ENCODE data around the gene MMS22L.

Gene MMS22L

DNA sequence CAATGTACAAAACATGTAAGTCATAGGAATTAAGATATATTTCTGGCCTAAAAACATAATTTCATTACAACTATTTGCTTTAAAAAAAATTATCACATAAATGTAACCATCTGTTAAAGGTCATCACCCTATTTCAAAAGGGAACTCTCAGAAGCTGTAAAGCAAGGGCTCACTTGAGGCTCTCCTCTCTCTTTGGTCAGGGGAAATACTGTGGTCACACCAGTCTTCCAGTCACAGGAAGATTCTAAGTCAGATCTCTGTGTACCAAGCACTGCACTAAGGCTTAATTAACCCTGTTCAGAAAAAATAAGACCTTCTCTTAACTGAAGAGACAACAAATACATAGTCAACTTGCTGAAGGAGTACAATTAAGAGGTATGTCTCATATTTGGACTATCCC lies 75.6 kb downstream of the MMS22L start:
- no peaks in the 10 kb centered on the region for H3F3A ChIP-seq (ENCODE audit: low read depth)
- H3K4me1 ChIP-seq (ENCODE audit: insufficient read depth, low read length, poor library complexity, severe bottlenecking): peaks cover 6% of the 10 kb centered on the region
- H3K36me3 ChIP-seq (ENCODE audit: insufficient read depth, low read length): peaks cover under 1% of the 10 kb centered on the region; the same call in 1 of the 2 replicates
- H2AFZ ChIP-seq (ENCODE audit: low read length): no peak overlapping the region
- no peaks in the 10 kb centered on the region for H3K9me3 ChIP-seq (ENCODE audit: insufficient read depth, low read depth, low read length)
- H4K20me1 ChIP-seq (ENCODE audit: insufficient read depth, low read length, poor library complexity, severe bottlenecking): no peaks in the 10 kb centered on the region
- no peaks in the 10 kb centered on the region for H3K9me2 ChIP-seq (replicated peaks; ENCODE audit: low read depth, low read length)
- H3K27me3 ChIP-seq (ENCODE audit: insufficient read depth, low read length, poor library complexity, severe bottlenecking): no peaks in the 10 kb centered on the region
- H3K4me3 ChIP-seq (ENCODE audit: low read length, poor library complexity, severe bottlenecking): no peak overlapping the region
- H3K9ac ChIP-seq (ENCODE audit: low read depth, low read length, poor library complexity, severe bottlenecking): no peak overlapping the region
- no peaks in the 10 kb centered on the region; the same call in none of the 2 replicates for H3K79me2 ChIP-seq (ENCODE audit: insufficient read depth, low read length)
- H3K4me2 ChIP-seq (ENCODE audit: low read depth, low read length, poor library complexity, severe bottlenecking): peak overlapping the region; percentile 8
- TF ChIP-seq EZH2phosphoT487 (IDR thresholded peaks at IDR 0.05; ENCODE audit: borderline replicate concordance): no peak
- TF ChIP-seq, protein P1, sequence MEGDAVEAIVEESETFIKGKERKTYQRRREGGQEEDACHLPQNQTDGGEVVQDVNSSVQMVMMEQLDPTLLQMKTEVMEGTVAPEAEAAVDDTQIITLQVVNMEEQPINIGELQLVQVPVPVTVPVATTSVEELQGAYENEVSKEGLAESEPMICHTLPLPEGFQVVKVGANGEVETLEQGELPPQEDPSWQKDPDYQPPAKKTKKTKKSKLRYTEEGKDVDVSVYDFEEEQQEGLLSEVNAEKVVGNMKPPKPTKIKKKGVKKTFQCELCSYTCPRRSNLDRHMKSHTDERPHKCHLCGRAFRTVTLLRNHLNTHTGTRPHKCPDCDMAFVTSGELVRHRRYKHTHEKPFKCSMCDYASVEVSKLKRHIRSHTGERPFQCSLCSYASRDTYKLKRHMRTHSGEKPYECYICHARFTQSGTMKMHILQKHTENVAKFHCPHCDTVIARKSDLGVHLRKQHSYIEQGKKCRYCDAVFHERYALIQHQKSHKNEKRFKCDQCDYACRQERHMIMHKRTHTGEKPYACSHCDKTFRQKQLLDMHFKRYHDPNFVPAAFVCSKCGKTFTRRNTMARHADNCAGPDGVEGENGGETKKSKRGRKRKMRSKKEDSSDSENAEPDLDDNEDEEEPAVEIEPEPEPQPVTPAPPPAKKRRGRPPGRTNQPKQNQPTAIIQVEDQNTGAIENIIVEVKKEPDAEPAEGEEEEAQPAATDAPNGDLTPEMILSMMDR (conservative IDR thresholded peaks at IDR 0.05; ENCODE audit: low read length): no peak

- H3K27me3 ChIP-seq (ENCODE audit: insufficient read depth, low read length, poor library complexity, severe bottlenecking): no peaks in the 10 kb centered on the region
- TF ChIP-seq, protein P1 (conservative IDR thresholded peaks at IDR 0.05; ENCODE audit: low read length): no peak
- no peak for TF ChIP-seq EZH2phosphoT487 (IDR thresholded peaks at IDR 0.05; ENCODE audit: borderline replicate concordance)
- H3K9ac ChIP-seq (ENCODE audit: low read depth, low read length, poor library complexity, severe bottlenecking): no peak overlapping the region
- H4K20me1 ChIP-seq (ENCODE audit: insufficient read depth, low read length, poor library complexity, severe bottlenecking): no peaks in the 10 kb centered on the region
- no peaks in the 10 kb centered on the region for H3K36me3 ChIP-seq (ENCODE audit: insufficient read depth, low read length)
- H3K9me2 ChIP-seq (replicated peaks; ENCODE audit: low read depth, low read length): no peaks in the 10 kb centered on the region
- no peak overlapping the region for H3K4me3 ChIP-seq (ENCODE audit: low read length, poor library complexity, severe bottlenecking)
- H3K79me2 ChIP-seq (ENCODE audit: insufficient read depth, low read length): no peaks in the 10 kb centered on the region; the same call in none of the 2 replicates
- no peaks in the 10 kb centered on the region for H3K9me3 ChIP-seq (ENCODE audit: insufficient read depth, low read depth, low read length)
- no peaks in the 10 kb centered on the region for H3F3A ChIP-seq (ENCODE audit: low read depth)
- no peak overlapping the region for H3K4me2 ChIP-seq (ENCODE audit: low read depth, low read length, poor library complexity, severe bottlenecking)
- H3K4me1 ChIP-seq (ENCODE audit: insufficient read depth, low read length, poor library complexity, severe bottlenecking): peaks cover 12% of the 10 kb centered on the region
- no peak overlapping the region for H2AFZ ChIP-seq (ENCODE audit: low read length)
Measured at GRCh38 chr6:97205966-97206365, 77.0 kb downstream of the MMS22L start.

DNA sequence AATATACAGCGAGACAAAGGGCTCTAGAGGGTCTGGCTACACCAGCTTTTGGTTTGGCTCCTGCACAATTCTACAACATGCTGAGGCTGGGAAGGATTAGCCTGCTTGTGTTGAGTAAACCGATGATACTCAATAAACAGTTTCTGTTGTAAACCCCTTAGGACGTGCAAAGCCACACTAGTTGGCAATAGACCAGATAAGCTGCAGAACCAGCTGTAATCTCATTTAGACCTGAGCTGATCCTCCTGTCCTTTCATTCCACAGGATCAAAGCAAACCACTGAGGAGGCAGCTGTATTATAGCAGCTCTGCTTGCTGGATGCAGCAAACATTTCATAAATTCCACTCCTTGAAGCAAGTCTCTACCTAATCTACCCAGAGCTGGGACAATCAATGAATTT lies 79.7 kb downstream of the MMS22L start:
- Histone ChIP-seq H3K4me1 (ENCODE audit: insufficient read depth, low read length, poor library complexity, severe bottlenecking) (peaks cover 12% of the 10 kb centered on the region), H3K27me3 (ENCODE audit: insufficient read depth, low read length, poor library complexity, severe bottlenecking) (no peaks in the 10 kb centered on the region), H3K4me2 (ENCODE audit: low read depth, low read length, poor library complexity, severe bottlenecking) (no peak overlapping the region), H3K4me3 (ENCODE audit: low read length, poor library complexity, severe bottlenecking) (no peak overlapping the region), H3K79me2 (ENCODE audit: insufficient read depth, low read length) (no peaks in the 10 kb centered on the region; the same call in none of the 2 replicates), H2AFZ (ENCODE audit: low read length) (no peak overlapping the region), H3K9ac (ENCODE audit: low read depth, low read length, poor library complexity, severe bottlenecking) (no peak overlapping the region), H3F3A (ENCODE audit: low read depth) (no peaks in the 10 kb centered on the region), H3K9me3 (ENCODE audit: insufficient read depth, low read depth, low read length) (no peaks in the 10 kb centered on the region), H3K36me3 (ENCODE audit: insufficient read depth, low read length) (peaks cover 14% of the 10 kb centered on the region; the same call in 1 of the 2 replicates), H4K20me1 (ENCODE audit: insufficient read depth, low read length, poor library complexity, severe bottlenecking) (no peaks in the 10 kb centered on the region), H3K9me2 (replicated peaks; ENCODE audit: low read depth, low read length) (no peaks in the 10 kb centered on the region)
- TF ChIP-seq, protein P1 (conservative IDR thresholded peaks at IDR 0.05; ENCODE audit: low read length): no peak
- no peak for TF ChIP-seq EZH2phosphoT487 (IDR thresholded peaks at IDR 0.05; ENCODE audit: borderline replicate concordance)
